Heart left ventricle (tissue), 16 donors: ENCODE data around the gene IKZF3. TPM values are rescaled to one million over a fixed set of nuclear protein-coding genes. Genes with fewer than 3 reads are reported as not detected.

Source experiments
- ATAC-seq, 4 donors: fragments of 200-7000 bp; cut with Tn5 transposase; one replicate each; pipeline ENCODE4 v1.9.1; 2020 to 2022; ENCODE audit warnings: moderate library complexity in 4 of 4, mild to moderate bottlenecking in 3 of 4, moderate number of reproducible peaks in 1 of 4
- DNase-seq, 5 donors: peaks; one replicate each; pipeline ENCODE4 v3.0.0-alpha.2; 2020
- H3K27ac ChIP-seq, 12 donors: fragments of 200-600 bp; sonication (generic) in 4 of 12; one replicate each; pipeline versions ENCODE4 v1.5.0 to v1.8.0; 2016 to 2022; ENCODE audit warnings: mild to moderate bottlenecking in 2 of 12
- H3K27me3 ChIP-seq, 9 donors: fragments of 200-600 bp; sonication (generic) in 2 of 9; one replicate each; pipeline versions ENCODE4 v1.5.1 to v1.8.0; 2016 to 2022; ENCODE audit warnings: mild to moderate bottlenecking in 3 of 9
- H3K36me3 ChIP-seq, 9 donors: fragments of 200-600 bp; sonication (generic) in 2 of 9; one replicate each; pipeline versions ENCODE4 v1.5.0 to v1.8.0; 2018 to 2022; ENCODE audit warnings: mild to moderate bottlenecking in 2 of 9
- H3K4me1 ChIP-seq, 12 donors: fragments of 200-600 bp; sonication (generic) in 4 of 12; one replicate each; pipeline versions ENCODE4 v1.5.0 to v1.8.0; 2016 to 2022; ENCODE audit warnings: mild to moderate bottlenecking in 3 of 12
- H3K4me3 ChIP-seq, 12 donors: fragments of 200-600 bp; sonication (generic) in 4 of 12; one replicate each; pipeline versions ENCODE4 v1.5.0 to v1.8.0; 2017 to 2022; ENCODE audit warnings: mild to moderate bottlenecking in 9 of 12, moderate library complexity in 4 of 12
- H3K9me3 ChIP-seq, 12 donors: fragments of 200-600 bp; sonication (generic) in 4 of 12; one replicate each; pipeline versions ENCODE4 v1.5.0 to v1.8.0; 2016 to 2022; ENCODE audit warnings: mild to moderate bottlenecking in 1 of 12
- POLR2A ChIP-seq, 2 donors: fragments of 450-650 bp; IDR thresholded peaks; one replicate each; pipeline ENCODE4 v1.6.1; 2017; ENCODE audit warnings: antibody characterized with exemption in 2 of 2, mild to moderate bottlenecking in 2 of 2, moderate library complexity in 2 of 2
- WGBS, 4 donors: extraction: QIAGEN DNeasy Blood & Tissue Kit in 2 of 4; methylation state at CpG; one replicate each; pipeline versions ENCODE4 v1.1.5 to v1.1.7; 2013 to 2018; 5-methylcytosine and 5-hydroxymethylcytosine counted together
- intact Hi-C, 10 donors: fragments of 100-400 bp; cut with DNase I; formaldehyde crosslinking; loops; one replicate each; pipeline versions ENCODE4 v1.11.1 to v1.14.2; 2022
- polyA plus RNA-seq, 2 donors: library from polyadenylated mRNA; stranded (reverse); fragments of 200-250 nt; gene quantifications; one replicate each; pipeline ENCODE4 v1.2.3, GENCODE V29; 2013
- total RNA-seq, 9 donors: library from RNA; depleted of rRNA in 2 of 9; stranded (reverse); fragments of >200 nt in 2 of 9; fragmentation: NEBNext Ultra II Directional in 3 of 9; extraction: Animal tissue kit (Norgen Biotek cat#: 25700) in 3 of 9; gene quantifications; one replicate each; pipeline versions ENCODE4 v1.1.0 to v1.2.4, GENCODE V29; 2016 to 2023
- TF ChIP-seq, protein P1 (sequence below), 12 donors: fragments of 200-600 bp; sonication (generic) in 4 of 12; IDR thresholded peaks; one replicate each; pipeline versions ENCODE4 v1.5.0 to v1.8.0; 2018 to 2022; ENCODE audit warnings: antibody characterized with exemption in 12 of 12, mild to moderate bottlenecking in 5 of 12
- donor health status: ischemic (EF 13 %, LVEDD 7.1; RV severe dilation, severe dysfunction).
- donor health status: healthy with polysubstance abuse.
- donor health status: DM: no; HTN: yes; CAD: no.
- donor health status: DM: no; HTN: no; CAD: no.
- donor health status: ischemic (EF 25% LVEDD 6.9; RV normal size, moderate dysfunction).
- donor health status: ischemic (EF 25% LVEDD 5.7; RV mildly dilated, moderate dysfunction).
- donor health status: healthy.
- donor health status: DM: yes; HTN: yes; CAD: no.
- donor health status: ischemic (EF 35%, LVEDD 5.7; RV mildly dilated, moderate dysfunction).
- donor health status: nonischemic (EF 11% LVEDD 7.7; RV severe dilation, severe dysfunction).
- donor health status: DM: yes; HTN: yes; CAD: no.
- donor health status: PGD.
- donor health status: ischemic (EF 29% LVEDD 5.4; RV normal size, mild dysfunction).
- donor health status: nonischemic (EF 23%, LVEDD 6.1; RV moderate dilation, normal function).

Gene IKZF3
- total and polyA plus RNA-seq, 11 donors, result 0.07 to 6.9 (median 0.21) TPM

- WGBS, 4 donors, result 70 to 83% (median 80%) methylated on average over 2 of the region's 2 CpGs
- no peak for ATAC-seq
- TF ChIP-seq, protein P1, sequence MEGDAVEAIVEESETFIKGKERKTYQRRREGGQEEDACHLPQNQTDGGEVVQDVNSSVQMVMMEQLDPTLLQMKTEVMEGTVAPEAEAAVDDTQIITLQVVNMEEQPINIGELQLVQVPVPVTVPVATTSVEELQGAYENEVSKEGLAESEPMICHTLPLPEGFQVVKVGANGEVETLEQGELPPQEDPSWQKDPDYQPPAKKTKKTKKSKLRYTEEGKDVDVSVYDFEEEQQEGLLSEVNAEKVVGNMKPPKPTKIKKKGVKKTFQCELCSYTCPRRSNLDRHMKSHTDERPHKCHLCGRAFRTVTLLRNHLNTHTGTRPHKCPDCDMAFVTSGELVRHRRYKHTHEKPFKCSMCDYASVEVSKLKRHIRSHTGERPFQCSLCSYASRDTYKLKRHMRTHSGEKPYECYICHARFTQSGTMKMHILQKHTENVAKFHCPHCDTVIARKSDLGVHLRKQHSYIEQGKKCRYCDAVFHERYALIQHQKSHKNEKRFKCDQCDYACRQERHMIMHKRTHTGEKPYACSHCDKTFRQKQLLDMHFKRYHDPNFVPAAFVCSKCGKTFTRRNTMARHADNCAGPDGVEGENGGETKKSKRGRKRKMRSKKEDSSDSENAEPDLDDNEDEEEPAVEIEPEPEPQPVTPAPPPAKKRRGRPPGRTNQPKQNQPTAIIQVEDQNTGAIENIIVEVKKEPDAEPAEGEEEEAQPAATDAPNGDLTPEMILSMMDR (IDR thresholded peaks at IDR 0.05), result no peak
- no peak for TF ChIP-seq POLR2A (IDR thresholded peaks at IDR 0.05)
- intact Hi-C loops, result no loop called here
- H3K4me3 ChIP-seq, result no peak overlapping the region
- no peak for DNase-seq
- peaks cover 0 to 37% (median 15%) of the 10 kb centered on the region in 12 donors for H3K4me1 ChIP-seq
- H3K9me3 ChIP-seq, result no peaks in the 10 kb centered on the region
- H3K27ac ChIP-seq, result no peak overlapping the region
- H3K27me3 ChIP-seq, result peaks cover 15 to 51% (median 21%) of the 10 kb centered on the region in 9 donors
- H3K36me3 ChIP-seq, result no peaks in the 10 kb centered on the region
These were observed 128.2 kb downstream of the IKZF3 start for GRCh38 chr17:39735882-39736281.

DNA sequence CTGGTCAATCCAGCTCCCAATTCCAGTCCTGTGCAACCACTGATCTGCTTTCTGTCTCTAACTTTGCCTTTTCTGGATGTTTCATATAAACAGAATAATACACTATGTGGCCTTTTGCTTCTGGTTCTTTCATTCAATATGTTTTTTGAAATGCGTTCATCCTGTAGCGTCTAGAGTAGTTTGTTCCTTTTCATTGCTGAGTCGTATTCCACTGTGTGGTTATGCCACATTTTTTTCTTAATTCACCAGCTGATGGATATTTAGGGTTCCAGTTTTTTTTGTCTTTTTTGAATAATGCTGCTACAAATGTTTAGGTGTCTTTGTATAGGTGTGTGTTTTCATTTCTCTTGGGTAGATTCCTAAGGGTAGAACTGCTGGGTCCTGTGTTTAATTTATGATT is 131.5 kb downstream of the IKZF3 start:
- WGBS, 4 donors, result 96 to 98% (median 97%) methylated on average over 3 of the region's 3 CpGs
- intact Hi-C loops, result loop anchor here in 3 of 10 donors (5.0 kb wide), 4 partner anchors 35 to 110 kb away; partner anchors contain the start of genes PGAP3 (in 2 of the 3) and STARD3 (in 1 of the 3)
- Histone ChIP-seq H3K36me3 (peaks cover 0 to 19% (median 11%) of the 10 kb centered on the region in 9 donors), H3K4me3 (no peak overlapping the region), H3K9me3 (no peaks in the 10 kb centered on the region), H3K4me1 (peaks cover 0 to 19% (median 9%) of the 10 kb centered on the region in 12 donors), H3K27ac (no peak overlapping the region), H3K27me3 (peaks cover 0 to 19% (median 4%) of the 10 kb centered on the region in 9 donors)
- TF ChIP-seq POLR2A (IDR thresholded peaks at IDR 0.05), result no peak
- TF ChIP-seq, protein P1 (IDR thresholded peaks at IDR 0.05), result no peak
- ATAC-seq (no peak), DNase-seq (no peak)

- DNase-seq, result peak; percentile 90 to 98 (median 94)
- H3K4me1 ChIP-seq, result peaks cover 0 to 19% (median 8%) of the 10 kb centered on the region in 12 donors
- H3K9me3 ChIP-seq, result no peaks in the 10 kb centered on the region
- TF ChIP-seq, protein P1 (IDR thresholded peaks at IDR 0.05), result peak; percentile 88 to 98 (median 92)
- peak; percentile 6 to 87 for TF ChIP-seq POLR2A (IDR thresholded peaks at IDR 0.05)
- peak; percentile 87 to 97 (median 96) for ATAC-seq
- H3K4me3 ChIP-seq, result peak within 1 kb of the TSS; percentile 56 to 99 (median 81)
- H3K27me3 ChIP-seq, result peaks cover 0 to 2% (median 0%) of the 10 kb centered on the region in 9 donors
- WGBS, 4 donors, result 1 to 2% (median 1%) methylated on average over 22 to 65 of the region's 65 CpGs
- intact Hi-C loops, result loop anchor here in 3 of 10 donors (2.0 to 5.0 kb wide), 5 partner anchors 22 to 108 kb away; partner anchors contain the start of genes PGAP3 (in 2 of the 3) and STARD3 (in 1 of the 3)
- peaks cover 0 to 40% (median 33%) of the 10 kb centered on the region in 9 donors for H3K36me3 ChIP-seq
- peak within 1 kb of the TSS; percentile 48 to 97 (median 90) for H3K27ac ChIP-seq
These were observed 133.8 kb downstream of the IKZF3 start, which contains the start of gene MIEN1 for GRCh38 chr17:39730095-39730921. Gene MIEN1, minus strand, starts transcription at chr17:39730532. Its CDS starts 37 bp downstream, at chr17:39730495.
